Tibial nerve (tissue), 3 donors: ENCODE measurements around the gene FABP6.

Experiments
- POLR2A ChIP-seq, 2 donors: fragments of 450-650 bp; IDR thresholded peaks; one replicate each; pipeline ENCODE4 v1.6.1; 2017; ENCODE audit warnings: antibody characterized with exemption in 2 of 2, mild to moderate bottlenecking in 2 of 2, moderate library complexity in 2 of 2
- TF ChIP-seq, protein P1 (sequence below), 5 experiments: fragments of 200-600 bp in 3 of 5; fragments of 450-650 bp in 2 of 5; sonication (generic) in 3 of 5; IDR thresholded peaks; one replicate each; pipeline ENCODE4 v1.5.1; 2016 to 2019; ENCODE audit warnings: antibody characterized with exemption in 5 of 5, mild to moderate bottlenecking in 3 of 5, moderate library complexity in 2 of 5

DNA sequence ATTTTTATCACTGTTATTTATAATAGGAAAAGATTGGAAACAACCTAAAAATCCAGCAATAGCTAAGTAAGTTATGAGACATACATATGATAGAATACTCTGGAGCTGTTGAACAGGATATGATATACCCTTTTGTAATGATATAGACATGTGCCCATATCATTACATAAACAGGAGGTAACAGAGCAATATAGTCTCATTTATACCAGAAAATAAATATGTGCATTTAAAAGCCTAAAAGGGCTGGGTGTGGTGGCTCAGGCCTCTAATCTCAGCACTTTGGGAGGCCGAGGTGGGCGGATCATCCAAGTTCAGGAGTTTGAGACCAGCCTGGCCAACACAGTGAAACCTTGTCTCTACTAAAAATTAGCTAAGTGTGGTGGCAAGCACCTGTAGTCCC lies 2.3 kb upstream of the FABP6 start:
- TF ChIP-seq POLR2A (IDR thresholded peaks at IDR 0.05), result no peak
- TF ChIP-seq, protein P1, sequence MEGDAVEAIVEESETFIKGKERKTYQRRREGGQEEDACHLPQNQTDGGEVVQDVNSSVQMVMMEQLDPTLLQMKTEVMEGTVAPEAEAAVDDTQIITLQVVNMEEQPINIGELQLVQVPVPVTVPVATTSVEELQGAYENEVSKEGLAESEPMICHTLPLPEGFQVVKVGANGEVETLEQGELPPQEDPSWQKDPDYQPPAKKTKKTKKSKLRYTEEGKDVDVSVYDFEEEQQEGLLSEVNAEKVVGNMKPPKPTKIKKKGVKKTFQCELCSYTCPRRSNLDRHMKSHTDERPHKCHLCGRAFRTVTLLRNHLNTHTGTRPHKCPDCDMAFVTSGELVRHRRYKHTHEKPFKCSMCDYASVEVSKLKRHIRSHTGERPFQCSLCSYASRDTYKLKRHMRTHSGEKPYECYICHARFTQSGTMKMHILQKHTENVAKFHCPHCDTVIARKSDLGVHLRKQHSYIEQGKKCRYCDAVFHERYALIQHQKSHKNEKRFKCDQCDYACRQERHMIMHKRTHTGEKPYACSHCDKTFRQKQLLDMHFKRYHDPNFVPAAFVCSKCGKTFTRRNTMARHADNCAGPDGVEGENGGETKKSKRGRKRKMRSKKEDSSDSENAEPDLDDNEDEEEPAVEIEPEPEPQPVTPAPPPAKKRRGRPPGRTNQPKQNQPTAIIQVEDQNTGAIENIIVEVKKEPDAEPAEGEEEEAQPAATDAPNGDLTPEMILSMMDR (IDR thresholded peaks at IDR 0.05), result no peak
